Measurements from ENCODE around the gene ATP6V0A1.

DNA sequence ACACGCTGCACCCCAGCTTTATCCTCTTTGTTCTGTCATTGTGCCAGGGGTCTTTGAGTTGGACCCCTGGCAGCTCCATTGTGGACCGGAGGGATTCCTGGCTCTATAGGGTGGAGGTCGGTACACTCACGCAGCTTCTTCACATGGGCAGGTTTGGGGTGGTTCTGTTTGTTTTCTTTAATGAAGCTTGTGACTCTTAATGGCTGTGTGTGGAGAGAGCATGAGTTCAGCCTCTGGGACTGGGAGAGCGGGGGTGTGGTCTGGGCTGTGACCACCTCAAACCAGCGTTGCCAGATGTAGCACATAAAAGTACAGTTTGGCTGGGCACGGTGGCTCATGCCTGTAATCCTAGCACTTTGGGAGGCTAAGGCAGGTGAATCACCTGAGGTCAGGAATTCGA, 56.2 kb downstream of the ATP6V0A1 start:
- TF ChIP-seq, protein P1, sequence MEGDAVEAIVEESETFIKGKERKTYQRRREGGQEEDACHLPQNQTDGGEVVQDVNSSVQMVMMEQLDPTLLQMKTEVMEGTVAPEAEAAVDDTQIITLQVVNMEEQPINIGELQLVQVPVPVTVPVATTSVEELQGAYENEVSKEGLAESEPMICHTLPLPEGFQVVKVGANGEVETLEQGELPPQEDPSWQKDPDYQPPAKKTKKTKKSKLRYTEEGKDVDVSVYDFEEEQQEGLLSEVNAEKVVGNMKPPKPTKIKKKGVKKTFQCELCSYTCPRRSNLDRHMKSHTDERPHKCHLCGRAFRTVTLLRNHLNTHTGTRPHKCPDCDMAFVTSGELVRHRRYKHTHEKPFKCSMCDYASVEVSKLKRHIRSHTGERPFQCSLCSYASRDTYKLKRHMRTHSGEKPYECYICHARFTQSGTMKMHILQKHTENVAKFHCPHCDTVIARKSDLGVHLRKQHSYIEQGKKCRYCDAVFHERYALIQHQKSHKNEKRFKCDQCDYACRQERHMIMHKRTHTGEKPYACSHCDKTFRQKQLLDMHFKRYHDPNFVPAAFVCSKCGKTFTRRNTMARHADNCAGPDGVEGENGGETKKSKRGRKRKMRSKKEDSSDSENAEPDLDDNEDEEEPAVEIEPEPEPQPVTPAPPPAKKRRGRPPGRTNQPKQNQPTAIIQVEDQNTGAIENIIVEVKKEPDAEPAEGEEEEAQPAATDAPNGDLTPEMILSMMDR (IDR thresholded peaks at IDR 0.05 in 8 of 11, conservative IDR thresholded peaks at IDR 0.05 in 3 of 11): no peak
- TF ChIP-seq POLR2A (IDR thresholded peaks at IDR 0.05): no peak

Measured in spleen (tissue), 7 donors.